Neutrophil (primary cell): ENCODE data around the gene NINJ1.
A peak's percentile ranks its signal among the peaks of the same experiment; 100 is the strongest.

Source experiments
- H3K27ac ChIP-seq: fragments of 200-600 bp; sonication (generic); 2 replicates; pipeline ENCODE4 v1.5.1; 2016; ENCODE audit warnings: mild to moderate bottlenecking, moderate library complexity
- H3K27me3 ChIP-seq: fragments of 200-600 bp; sonication (generic); 2 replicates; pipeline ENCODE4 v1.6.0; 2016; ENCODE audit warnings: mild to moderate bottlenecking
- H3K36me3 ChIP-seq: fragments of 200-600 bp; sonication (generic); 2 replicates; pipeline ENCODE4 v1.5.1; 2017
- H3K4me1 ChIP-seq, 2 experiments: fragments of 200-600 bp in 1 of 2; sonication (generic) in 1 of 2; 1 replicate in 1 of 2; 2 replicates in 1 of 2; pipeline versions ENCODE4 v1.5.1 to v1.6.1; 2013 to 2016; ENCODE audit warnings: low read depth in 1 of 2, low read length in 1 of 2, mild to moderate bottlenecking in 1 of 2, moderate library complexity in 1 of 2; ENCODE audit not compliant: control insufficient read depth in 1 of 2, insufficient read depth in 1 of 2
- H3K4me3 ChIP-seq, 2 experiments: fragments of 200-600 bp in 1 of 2; sonication (generic) in 1 of 2; 1 replicate in 1 of 2; 2 replicates in 1 of 2; pipeline ENCODE4 v1.5.1; 2013 to 2016; ENCODE audit warnings: low read depth in 1 of 2, low read length in 1 of 2, mild to moderate bottlenecking in 1 of 2, moderate library complexity in 1 of 2
- H3K9me3 ChIP-seq: fragments of 200-600 bp; sonication (generic); 2 replicates; pipeline ENCODE4 v1.5.1; 2016
- CTCF ChIP-seq: fragments of 200-600 bp; sonication (generic); IDR thresholded peaks from 2 replicates; pipeline ENCODE4 v1.5.1; 2016; ENCODE audit warnings: antibody characterized with exemption

The NINJ1 gene

GRCh38 chr9:93076792-93077128, 57.3 kb downstream of the NINJ1 start:
- Histone ChIP-seq H3K9me3 (no peaks in the 10 kb centered on the region), H3K27ac (no peak overlapping the region), H3K4me1 (peaks cover 7 to 11% of the 10 kb centered on the region in 2 experiments), H3K4me3 (no peak overlapping the region), H3K36me3 (peaks cover 68% of the 10 kb centered on the region), H3K27me3 (no peaks in the 10 kb centered on the region)
- TF ChIP-seq CTCF = no peak

GRCh38 chr9:93076101-93076791, 57.8 kb downstream of the NINJ1 start:
- Histone ChIP-seq H3K27ac (no peak overlapping the region), H3K4me3 (no peak overlapping the region), H3K27me3 (no peaks in the 10 kb centered on the region), H3K9me3 (no peaks in the 10 kb centered on the region), H3K4me1 (peaks cover 10 to 11% of the 10 kb centered on the region in 2 experiments), H3K36me3 (peaks cover 63% of the 10 kb centered on the region)
- no peak for TF ChIP-seq CTCF

GRCh38 chr9:93072383-93072795, 61.7 kb downstream of the NINJ1 start:
- Histone ChIP-seq H3K4me1 (peaks cover 16 to 24% of the 10 kb centered on the region in 2 experiments), H3K36me3 (peaks cover 38% of the 10 kb centered on the region), H3K4me3 (no peak overlapping the region), H3K9me3 (no peaks in the 10 kb centered on the region), H3K27ac (peak overlapping the region; percentile 33), H3K27me3 (no peaks in the 10 kb centered on the region)
- no peak for TF ChIP-seq CTCF
